ENCODE data around the gene UGT1A3. TPM values are rescaled to one million over a fixed set of nuclear protein-coding genes. Genes with fewer than 3 reads are reported as not detected.

Gene UGT1A3
- total and polyA plus RNA-seq, 10 of the 15 experiments (the other 5 are each of a cell fraction or from before 2014, with no cell fraction given) = not detected

DNA sequence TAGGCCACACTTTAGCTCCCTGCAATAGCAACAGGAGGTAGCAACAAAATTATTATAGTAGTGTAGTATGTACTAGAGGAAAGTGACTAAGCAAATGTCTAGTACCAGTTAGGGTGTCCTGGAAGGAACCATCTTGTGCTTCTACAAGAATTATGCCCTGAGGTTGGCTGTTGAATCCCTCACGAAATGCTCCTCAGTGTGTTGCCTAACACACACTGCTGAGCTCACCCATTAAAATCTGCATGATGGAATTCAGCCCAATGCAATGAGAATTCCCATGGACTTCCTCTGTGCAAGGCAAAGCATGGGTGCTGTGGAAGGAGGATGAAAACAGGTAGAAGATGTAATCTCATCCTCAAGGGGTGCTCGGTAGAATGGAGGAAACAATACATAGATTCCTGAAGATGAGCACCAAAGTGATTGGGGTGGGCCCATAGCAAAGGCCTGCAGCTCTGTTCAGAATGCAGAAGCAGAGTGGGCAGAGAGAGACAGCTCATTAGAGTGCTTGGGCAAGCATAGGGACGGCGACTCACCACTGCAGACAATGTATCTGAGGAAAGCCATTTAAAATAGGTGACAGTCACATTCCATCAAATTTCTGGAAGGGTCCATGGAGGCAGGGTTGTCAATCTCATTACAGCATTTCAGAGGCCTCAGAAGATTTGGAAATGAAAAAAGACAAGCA is 48.3 kb upstream of the UGT1A3 start (continued):
- TF ChIP-seq ZNF24 (IDR thresholded peaks at IDR 0.05) (no peak), BCL11A (IDR thresholded peaks at IDR 0.05; ENCODE audit: low read depth, low read length) (no peak), SMC3 (IDR thresholded peaks at IDR 0.05; ENCODE audit: borderline replicate concordance, low read length) (no peak)
- TF ChIP-seq, protein P1, sequence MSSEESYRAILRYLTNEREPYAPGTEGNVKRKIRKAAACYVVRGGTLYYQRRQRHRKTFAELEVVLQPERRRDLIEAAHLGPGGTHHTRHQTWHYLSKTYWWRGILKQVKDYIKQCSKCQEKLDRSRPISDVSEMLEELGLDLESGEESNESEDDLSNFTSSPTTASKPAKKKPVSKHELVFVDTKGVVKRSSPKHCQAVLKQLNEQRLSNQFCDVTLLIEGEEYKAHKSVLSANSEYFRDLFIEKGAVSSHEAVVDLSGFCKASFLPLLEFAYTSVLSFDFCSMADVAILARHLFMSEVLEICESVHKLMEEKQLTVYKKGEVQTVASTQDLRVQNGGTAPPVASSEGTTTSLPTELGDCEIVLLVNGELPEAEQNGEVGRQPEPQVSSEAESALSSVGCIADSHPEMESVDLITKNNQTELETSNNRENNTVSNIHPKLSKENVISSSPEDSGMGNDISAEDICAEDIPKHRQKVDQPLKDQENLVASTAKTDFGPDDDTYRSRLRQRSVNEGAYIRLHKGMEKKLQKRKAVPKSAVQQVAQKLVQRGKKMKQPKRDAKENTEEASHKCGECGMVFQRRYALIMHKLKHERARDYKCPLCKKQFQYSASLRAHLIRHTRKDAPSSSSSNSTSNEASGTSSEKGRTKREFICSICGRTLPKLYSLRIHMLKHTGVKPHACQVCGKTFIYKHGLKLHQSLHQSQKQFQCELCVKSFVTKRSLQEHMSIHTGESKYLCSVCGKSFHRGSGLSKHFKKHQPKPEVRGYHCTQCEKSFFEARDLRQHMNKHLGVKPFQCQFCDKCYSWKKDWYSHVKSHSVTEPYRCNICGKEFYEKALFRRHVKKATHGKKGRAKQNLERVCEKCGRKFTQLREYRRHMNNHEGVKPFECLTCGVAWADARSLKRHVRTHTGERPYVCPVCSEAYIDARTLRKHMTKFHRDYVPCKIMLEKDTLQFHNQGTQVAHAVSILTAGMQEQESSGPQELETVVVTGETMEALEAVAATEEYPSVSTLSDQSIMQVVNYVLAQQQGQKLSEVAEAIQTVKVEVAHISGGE (CRISPR knock-in tag; IDR thresholded peaks at IDR 0.05) = no peak
- TF ChIP-seq, protein P2, sequence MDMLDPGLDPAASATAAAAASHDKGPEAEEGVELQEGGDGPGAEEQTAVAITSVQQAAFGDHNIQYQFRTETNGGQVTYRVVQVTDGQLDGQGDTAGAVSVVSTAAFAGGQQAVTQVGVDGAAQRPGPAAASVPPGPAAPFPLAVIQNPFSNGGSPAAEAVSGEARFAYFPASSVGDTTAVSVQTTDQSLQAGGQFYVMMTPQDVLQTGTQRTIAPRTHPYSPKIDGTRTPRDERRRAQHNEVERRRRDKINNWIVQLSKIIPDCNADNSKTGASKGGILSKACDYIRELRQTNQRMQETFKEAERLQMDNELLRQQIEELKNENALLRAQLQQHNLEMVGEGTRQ (IDR thresholded peaks at IDR 0.05; ENCODE audit: borderline replicate concordance, low read depth, low read length) = no peak
- TF ChIP-seq, protein P3, sequence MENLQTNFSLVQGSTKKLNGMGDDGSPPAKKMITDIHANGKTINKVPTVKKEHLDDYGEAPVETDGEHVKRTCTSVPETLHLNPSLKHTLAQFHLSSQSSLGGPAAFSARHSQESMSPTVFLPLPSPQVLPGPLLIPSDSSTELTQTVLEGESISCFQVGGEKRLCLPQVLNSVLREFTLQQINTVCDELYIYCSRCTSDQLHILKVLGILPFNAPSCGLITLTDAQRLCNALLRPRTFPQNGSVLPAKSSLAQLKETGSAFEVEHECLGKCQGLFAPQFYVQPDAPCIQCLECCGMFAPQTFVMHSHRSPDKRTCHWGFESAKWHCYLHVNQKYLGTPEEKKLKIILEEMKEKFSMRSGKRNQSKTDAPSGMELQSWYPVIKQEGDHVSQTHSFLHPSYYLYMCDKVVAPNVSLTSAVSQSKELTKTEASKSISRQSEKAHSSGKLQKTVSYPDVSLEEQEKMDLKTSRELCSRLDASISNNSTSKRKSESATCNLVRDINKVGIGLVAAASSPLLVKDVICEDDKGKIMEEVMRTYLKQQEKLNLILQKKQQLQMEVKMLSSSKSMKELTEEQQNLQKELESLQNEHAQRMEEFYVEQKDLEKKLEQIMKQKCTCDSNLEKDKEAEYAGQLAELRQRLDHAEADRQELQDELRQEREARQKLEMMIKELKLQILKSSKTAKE (IDR thresholded peaks at IDR 0.05; ENCODE audit: low read depth, poor library complexity, severe bottlenecking) = no peak

Data from GM12878 (cell line).